Measurements from ENCODE around the gene PDGFB.

Gene PDGFB

DNA sequence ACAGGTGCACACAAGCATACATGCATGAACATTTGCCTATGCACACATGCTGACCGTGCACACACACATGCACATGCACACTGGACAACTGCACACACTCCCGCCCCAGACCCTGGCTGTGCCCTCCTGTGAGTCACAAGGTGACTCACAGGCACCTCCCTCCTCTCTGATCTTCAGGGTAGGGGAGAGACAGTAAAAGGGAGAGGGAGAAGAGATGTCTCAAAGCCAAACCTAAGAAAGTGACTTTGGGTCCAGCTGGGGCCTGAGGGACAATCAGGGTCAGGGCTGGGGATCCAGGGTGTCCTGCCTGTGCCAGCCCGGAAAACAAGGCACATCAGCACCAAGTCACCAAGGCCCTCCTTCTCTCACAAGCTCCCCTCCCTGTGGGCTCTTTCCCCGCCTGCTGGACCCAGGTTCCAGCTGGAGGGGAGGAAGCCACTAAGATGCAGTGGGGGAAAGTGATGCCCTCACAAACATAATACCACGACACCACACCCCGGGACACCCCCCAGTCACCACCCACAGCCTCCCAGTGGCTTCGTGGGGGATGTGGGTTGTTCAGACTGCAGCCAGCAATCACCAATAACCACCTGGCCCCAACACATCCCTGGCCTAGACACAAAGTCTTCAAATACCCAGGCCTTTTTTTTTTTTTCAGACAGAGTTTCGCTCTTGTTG lies 39.3 kb downstream of the PDGFB start:
- no peak for DNase-seq

DNA sequence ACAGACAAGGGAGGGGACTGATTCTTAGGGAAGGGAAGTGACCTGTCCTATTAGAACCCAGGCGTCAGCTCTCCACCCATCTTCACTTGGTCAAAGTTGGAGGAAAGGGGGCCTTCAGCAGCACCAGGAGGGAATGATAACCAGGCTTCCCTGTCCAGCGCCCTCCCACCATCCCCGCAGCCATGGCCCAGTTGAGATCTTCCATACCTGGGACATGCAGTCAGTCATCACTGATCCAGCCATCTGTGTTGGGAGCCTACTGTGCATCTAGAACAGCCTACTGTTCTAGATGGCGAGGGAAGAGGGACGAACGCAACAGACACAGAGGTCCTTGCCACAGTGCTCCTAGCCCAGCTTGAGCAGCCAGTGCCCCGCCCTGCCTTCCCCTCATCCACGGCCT lies 40.6 kb downstream of the PDGFB start:
- no peak for DNase-seq

DNA sequence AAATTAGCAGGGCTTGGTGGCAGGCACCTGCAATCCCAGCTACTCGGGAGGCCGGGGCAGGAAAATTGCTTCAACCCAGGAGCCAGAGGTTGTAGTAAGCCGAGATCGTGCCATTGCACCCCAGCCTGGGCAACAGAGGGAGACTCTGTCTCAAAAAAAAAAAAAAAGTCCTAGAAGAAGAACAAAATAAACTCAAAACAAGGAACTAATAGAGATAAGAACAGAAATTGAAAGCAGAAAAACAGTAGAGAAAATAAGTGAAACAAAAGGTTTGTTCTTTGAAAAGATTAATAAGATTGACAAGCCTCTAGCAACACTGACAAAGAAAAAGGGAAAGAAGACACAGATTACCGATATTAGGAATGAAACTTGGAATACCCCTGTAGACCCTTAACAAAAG lies 47.2 kb downstream of the PDGFB start:
- no peak for DNase-seq

DNA sequence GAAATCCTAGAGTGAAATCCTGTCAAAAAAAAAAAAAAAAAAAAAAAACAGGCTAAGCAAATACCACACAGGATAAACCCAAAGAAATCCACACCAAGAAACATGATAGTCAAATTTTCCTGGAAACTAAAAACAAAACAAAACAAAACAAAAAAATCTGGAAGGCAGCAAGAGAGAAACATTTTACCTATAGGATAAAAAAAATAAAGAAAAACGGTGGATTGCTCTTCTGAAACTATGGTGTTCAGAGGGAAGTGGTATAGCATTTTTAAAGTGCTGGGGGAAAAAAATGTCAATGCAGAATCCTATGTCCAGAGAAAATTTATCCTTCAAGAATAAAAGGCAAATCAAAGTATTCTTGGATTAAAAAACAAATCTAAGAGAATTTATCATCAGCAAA lies 50.7 kb downstream of the PDGFB start:
- DNase-seq: no peak

DNA sequence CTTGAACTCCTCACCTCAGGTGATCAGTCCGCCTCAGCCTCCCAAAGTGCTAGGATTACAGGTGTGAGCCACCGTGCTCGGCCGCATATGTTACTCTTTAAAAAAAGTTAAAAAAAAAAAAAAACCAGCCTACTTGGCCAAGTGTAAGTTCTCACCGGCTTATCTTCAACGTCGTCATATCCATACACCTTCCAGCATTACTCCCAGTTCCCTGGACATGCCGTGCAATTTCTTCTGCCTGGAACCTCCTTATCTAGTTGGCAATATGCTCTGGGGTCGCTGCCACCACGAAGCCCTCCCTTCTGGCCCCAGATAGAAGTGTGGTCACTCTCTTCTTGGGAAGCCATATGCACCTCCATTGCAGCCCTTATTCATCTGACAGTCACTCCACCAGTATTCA lies 56.0 kb downstream of the PDGFB start:
- DNase-seq: no peak

DNA sequence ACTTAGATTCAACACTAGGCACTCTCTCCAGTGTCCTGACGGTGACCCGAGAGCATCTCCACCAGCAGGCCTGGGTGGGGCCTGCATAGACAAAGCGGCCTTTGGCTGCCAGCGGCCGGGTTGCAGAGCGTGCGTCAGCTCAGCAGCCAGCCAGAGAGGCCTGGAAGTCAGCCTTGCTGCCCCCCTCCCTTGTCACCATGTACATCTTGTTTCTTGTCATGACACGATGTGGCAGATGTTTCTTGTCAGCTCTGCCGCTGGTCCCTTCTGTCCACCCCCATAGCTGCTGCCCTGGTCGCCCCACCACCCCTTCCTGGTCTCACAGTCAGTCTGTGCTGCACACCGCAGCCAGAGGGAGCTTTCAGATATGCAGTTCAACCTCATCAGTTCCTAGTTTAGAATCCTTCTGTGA lies 59.2 kb downstream of the PDGFB start:
- DNase-seq: no peak

DNA sequence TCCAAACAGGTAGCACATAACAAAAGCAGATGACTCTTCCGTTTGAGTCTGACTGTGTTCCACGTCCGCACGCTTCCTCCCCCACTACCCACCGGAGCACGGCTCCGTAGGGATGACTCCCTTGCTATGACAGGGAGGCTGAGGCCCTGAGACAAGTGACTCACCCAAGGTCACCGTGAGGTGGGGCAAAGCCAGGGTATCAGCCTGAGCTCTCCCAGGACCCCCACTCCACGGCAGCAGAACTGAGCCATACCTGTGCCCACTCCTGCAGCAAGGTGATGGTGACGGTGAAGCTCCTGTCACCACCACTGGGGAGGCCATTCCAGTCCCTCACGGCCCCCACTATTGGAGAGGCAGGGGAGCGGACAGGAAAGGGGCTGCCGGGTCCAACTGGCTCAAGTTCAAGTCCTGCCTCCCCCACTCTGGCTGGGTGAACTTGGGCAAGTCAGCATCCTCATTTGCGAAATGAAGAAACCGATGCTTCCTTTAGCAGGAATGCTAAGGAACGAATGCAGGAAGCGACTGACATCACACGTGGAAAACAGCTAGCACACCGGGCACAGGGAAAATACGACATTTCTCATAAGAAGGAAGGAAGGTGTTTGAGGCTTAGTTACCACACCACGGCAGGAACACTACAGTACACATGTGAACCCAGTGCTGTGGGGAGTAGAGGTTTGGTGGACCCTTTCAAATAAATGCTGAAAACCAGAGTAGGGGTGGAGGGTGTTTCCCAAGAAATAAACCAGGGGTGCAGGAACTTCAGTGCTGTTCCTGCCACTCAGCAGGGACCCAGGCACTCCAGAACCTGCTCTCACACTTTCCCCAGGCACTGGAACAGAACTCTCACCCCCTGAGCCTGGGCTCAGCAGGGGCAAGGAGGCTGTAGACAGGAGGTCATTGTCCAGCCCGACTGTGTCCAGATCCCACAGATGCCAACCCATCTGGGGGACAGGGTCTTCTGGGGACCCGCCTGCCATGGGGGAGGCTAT lies 59.9 kb downstream of the PDGFB start:
- DNase-seq: no peak

DNA sequence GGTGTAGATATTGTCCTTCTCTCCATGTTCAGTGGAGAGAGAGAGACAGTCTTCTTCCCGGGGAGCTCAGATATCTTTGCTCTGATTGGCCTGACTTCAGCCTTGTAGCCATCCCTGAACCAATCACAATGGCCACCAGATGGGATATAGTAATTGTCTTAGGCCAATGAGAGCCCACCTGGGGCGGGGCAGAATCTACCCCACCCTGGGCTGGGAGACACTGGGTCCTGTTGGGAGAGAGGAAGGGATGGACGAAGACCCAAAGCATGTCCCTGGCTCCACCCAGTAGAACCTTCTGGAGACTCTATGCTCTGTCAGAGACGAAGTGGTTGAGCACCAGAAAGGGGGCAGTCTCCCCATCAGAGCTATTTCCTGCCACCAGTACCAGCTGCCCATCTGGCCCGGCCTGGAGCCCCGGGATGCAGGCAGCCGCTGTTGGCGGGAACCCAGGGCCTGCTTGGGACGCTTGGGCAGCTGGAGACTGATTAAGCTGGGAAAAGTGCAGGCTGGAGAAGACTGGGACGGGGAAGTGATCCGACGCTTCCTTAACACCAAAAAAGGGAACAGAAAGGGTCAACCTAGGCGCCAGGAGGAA lies 60.7 kb downstream of the PDGFB start:
- DNase-seq: no peak

DNA sequence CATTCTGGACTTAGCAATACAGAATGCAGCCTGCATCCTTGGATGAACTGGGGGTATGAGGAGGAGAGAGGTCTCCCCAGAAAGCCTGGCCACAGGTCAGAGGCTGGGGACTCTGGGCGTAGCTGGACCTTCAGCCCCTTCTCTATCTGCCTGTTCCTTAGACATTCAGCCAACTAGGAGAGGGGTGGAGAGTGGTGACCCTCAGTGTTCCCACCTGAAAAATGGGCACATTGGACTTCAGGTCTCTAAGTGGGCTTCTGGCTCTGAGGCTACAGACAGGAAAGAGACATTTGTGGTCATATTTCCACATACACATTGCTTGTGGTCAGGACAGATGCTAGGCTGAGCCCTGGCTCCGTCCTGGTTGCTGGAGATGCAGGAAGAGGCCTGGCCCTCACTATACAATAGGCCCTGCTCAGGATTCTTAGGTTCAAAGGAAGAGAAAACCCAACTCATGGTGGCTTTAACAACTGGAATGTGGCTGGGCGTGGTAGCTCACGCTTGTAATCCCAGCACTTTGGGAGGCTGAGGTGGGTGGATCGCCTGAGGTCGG lies 62.2 kb downstream of the PDGFB start:
- DNase-seq: no peak

DNA sequence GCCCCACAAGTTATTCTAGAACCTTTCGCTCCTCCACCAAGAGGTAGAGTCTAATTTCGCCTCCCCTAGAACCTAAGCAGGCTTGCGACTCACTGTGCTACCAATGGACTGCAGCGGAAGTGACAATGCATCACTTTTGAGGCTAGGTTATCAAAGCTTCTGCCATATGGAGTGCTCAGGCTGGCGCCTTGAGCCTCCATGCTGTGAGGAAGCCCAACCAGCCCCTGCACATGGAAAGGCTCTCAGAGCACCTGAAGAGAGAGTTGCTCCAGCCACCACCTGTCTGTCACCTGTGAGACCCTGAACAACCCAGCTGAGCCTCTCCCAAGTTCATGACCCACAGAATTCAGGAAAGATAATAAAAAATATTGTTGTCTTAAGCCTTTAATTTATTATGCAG lies 63.0 kb downstream of the PDGFB start:
- DNase-seq: no peak

DNA sequence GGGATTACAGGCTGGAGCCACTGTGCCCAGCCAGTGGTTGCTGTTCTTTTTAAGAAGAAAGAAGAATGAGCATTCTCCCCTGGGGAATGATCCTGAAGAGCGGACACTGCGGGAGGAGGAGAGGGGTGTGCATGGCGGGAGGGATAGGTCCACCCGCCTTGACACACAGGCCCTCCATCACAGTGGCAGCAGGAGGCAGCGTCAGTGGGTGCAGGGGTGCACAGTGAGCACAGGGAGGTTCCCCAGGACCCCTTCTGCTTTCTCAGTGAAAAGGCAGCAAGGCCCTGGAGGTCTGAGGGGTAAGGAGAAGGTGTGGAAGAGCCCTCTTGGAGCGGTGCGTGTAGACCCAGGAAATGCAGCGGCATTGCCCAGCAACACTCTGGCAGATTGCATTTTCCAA lies 63.4 kb downstream of the PDGFB start:
- no peak for DNase-seq

DNA sequence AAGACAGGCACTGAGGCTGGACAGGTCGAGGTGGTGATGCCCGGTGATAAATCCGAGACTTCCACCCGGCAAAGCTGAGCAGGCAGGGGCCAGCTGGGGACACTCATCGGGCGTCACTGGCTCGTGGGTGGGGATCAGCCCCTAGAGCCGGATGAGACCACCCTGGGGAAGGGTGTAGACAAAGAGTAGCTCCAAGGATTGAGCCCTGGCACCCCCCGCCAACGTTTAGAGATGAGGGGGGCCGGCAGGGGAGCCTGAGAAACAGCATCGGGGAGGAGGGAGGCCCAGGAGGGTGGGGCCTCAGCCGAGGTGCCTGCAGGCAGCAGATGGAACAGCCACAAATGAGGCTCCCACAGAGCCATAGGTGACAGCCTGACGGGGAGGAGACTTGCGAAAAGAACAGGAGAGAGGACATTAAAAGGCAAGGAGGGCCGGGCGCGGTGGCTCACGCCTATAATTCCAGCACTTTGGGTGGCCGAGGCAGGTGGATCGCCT lies 64.9 kb downstream of the PDGFB start:
- no peak for DNase-seq

DNA sequence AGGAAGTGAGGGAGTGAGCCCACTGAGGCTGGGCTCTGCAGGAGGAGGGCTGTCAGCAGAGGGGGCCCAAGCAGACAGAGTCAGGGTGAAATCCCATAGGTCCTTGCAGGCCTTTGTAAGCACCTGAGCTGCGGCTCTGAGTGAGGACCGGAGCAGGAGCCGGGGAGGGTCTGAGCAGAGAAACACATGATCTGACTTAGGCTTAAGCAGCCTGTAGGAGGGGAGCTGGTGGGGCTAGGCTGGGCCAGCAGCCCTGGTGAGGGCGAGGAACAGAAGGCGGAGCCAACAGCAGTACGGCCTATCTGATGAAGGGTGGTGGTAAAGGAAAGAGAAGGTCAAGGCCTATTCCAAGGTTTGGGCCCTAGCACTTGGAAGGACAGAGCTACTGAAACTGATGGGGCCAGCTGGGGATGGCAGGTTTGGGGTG lies 65.4 kb downstream of the PDGFB start:
- no peak for DNase-seq

DNA sequence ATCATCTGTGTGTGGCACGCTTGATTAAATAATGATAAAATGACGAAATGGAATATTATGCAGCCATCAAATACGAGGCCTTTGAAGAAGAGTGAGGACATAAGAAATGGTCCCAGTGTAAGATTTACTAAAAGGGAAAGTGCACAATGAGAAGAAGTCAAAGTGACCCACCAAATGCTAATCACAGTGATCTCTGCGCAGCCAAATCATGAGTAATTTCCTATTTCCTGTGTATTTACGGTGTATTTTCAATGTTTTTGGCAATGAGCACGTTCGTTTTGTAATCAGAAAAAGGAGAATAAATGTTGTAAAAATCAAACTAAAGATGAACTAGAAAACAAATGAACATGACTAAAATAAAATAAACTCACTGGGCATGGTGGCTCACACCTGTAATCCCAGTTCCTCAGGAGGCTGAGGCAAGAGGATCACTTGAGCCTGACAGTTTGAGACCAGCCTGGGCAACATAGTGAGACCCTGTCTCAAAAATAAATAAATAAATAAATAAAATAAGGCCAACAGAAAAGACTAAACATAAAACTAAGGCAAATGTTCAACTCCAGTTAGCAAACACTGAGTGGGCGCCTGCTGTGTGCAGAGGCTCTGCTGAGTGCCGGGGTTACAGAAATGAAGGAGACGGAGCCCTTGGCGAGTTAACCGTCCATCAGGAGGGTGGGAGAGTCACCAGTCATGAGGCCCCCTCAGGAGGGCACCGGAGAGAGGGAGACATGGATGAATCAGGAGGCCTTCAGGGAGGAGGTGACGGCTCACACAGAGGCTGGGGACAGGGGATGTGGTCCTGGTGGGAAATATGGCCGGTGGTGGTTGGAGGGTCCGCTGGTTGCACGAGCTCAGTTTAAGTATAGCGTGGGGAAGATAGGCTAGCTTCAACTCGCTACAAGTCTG lies 66.3 kb downstream of the PDGFB start:
- no peak for DNase-seq

DNA sequence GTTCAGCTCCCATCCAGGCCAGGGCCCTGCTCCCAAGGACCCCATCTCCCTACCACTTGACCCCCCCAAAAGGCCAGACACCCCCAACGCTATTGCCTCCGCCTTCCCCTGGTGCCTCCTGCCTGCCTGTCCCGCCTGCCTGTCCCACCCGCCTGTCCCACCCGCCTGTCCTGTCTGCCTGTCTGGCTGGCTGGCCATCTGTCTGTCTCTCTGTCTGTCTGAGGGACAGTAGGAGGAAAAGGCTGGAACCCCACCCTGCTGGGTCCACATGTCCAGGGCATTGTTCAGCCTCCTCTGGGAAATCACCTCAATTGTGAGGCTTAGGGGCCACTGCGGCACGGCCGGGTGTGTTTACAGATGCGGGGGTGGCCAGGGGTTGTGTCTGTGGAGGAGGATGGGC lies 67.0 kb downstream of the PDGFB start:
- DNase-seq: no peak

DNA sequence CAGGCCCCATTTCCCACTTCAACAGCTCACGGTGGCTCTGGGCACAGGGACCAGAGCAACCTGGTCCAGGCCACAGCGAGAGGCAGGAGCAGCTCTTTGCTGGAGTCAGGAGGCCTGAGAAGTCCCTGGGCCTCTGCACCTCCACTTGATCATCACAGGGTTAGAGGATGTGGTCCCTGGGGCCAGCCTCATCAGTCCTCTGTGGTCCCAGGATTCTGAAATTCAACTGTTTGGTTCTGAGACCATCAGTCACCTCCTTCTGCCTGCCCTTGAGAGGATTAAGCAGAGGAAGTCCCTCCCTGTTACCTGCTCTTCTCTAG lies 67.4 kb downstream of the PDGFB start:
- DNase-seq: no peak

DNA sequence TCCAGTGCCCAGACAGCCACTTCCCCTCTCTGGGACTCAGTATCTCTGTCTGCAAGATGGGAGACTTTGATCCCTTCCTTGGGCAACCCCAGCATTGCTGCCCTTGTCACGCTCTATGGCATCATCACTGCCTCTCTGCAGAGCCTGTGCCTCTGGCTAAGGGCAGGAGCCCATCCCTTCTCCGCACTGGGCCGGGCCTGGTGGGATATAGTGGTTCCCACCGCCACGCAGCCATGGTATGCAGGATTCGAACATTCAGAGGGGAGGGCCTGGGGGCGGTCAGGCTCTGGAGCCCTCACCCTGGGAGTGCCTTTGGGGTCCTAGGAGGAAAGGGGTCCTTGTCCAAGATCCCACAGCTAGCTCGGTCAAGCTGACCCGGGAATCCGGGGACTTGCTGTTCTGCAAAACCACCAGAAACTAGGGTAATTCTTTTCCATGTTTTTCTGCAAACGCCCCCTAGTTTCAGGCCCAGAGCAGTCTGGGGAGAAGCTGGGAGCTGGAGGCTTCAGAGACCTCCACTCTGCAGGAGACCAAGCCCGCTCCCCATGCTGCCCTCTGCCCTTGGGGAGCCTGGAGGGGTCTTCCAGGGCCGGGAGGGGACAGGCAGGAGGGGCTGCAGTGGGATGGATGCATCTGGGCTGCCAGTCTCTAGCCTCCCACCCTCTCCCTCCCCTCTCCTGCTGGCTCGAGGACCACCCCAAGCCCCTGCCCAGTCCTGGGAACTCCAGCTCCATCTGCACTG lies 67.9 kb downstream of the PDGFB start:
- no peak for DNase-seq

DNA sequence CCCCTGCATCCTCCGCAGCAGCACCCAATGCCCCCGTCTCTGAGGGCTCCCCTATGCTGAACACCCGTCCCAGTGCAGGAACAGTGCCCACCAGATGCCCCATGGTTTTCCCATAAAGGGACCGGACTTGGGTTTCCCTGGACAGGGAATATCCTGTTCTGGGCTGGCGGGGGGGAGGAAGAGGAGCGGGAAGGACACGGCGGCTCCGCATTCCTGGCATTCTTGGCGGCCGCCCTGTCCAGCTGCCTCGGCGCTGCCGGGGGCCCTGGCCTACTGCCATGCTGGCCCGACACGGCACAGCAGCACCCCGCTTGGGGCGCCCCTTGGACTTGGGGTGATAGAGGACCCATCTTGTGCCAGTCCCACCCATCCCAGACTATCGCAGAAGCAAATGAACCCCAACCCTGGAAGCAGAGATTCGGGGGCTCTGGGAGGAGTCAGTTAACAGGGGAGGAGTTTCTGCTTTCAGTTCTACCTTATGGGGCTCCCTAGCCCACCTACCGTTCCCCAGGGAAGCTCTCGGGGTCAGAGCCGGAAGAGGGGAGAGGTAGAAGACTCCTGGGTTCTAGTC lies 68.6 kb downstream of the PDGFB start:
- no peak for DNase-seq

DNA sequence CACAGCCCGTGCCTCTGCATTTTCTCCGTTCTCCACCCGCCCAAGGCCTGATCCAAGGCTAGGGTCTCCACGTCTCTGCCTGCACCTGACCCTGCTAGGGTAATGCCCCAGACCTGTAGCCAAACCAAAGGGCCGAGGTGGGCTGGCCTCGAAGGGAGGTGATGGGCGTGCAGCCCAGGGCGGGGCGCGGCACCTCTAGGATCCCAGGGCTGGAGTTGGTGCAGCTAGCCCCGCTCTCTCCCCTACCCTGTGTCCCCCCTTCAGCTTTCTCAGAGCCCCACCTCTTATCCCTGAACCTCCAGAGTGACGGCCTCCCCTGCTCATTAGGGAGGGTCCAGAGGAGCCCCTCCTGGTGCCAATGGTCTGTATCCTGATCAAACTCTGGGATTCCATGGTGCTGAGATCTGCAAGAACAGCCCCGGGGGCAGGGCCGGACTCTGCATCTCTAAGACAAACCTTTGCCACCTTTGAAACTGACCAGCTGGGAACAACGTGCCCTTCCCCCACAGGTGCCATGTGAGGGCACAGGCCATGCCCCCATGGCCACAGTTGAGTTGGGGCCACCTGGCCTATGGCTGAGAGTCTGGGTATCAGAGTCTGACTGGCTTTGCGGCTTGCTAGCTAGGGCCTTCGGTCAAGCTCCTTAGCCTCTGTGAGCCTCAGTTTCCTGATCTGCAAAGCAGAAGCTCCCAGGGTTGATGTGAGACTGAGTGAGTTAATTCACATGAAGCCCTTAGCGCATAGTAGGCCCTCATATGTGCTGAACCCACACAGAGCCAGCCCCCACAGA lies 69.2 kb downstream of the PDGFB start:
- DNase-seq: no peak
